ENCODE measurements around the gene HHIP. TPM values are rescaled to one million over a fixed set of nuclear protein-coding genes. Genes with fewer than 3 reads are reported as not detected.

Gene HHIP
- total RNA-seq, 1 donor from 2014 or later = 29.6 TPM

DNA sequence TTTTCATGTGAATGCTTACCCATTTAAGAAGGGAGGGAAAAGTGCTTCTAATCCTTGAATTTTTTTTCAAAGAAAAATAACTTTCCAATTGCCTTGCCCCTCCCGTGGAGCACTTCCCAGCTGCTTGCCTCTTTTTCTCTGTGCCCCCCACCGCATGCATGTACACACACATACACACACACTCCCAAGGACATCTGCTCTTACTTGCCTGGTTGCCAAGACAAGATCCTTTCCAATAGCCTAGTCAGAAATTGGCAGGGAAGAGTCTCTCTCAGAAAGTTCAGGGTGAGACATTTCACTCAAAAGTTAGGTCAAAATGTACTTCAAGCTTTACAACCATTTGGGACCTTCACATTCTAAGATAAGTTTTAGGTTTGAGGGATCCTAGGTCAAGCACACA is 10.9 kb downstream of the HHIP start:
- Mint-ChIP-seq H3K4me1 (ENCODE audit: unreplicated experiment) (no peaks in the 10 kb centered on the region), H3K4me3 (no peak overlapping the region), H3K9me3 (no peaks in the 10 kb centered on the region), H3K27me3 (no peaks in the 10 kb centered on the region), H3K27ac (no peak overlapping the region), H3K36me3 (peaks cover 3% of the 10 kb centered on the region)
- DNase-seq (ENCODE audit: extremely low spot score, unreplicated experiment) = no peak
- TF ChIP-seq, protein P1, sequence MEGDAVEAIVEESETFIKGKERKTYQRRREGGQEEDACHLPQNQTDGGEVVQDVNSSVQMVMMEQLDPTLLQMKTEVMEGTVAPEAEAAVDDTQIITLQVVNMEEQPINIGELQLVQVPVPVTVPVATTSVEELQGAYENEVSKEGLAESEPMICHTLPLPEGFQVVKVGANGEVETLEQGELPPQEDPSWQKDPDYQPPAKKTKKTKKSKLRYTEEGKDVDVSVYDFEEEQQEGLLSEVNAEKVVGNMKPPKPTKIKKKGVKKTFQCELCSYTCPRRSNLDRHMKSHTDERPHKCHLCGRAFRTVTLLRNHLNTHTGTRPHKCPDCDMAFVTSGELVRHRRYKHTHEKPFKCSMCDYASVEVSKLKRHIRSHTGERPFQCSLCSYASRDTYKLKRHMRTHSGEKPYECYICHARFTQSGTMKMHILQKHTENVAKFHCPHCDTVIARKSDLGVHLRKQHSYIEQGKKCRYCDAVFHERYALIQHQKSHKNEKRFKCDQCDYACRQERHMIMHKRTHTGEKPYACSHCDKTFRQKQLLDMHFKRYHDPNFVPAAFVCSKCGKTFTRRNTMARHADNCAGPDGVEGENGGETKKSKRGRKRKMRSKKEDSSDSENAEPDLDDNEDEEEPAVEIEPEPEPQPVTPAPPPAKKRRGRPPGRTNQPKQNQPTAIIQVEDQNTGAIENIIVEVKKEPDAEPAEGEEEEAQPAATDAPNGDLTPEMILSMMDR (conservative IDR thresholded peaks at IDR 0.05) = no peak

GRCh38 chr4:144658015-144658567 is 12.1 kb downstream of the HHIP start:
- no peak for DNase-seq (ENCODE audit: extremely low spot score, unreplicated experiment)
- H3K4me1 Mint-ChIP-seq (ENCODE audit: unreplicated experiment) = no peaks in the 10 kb centered on the region
- H3K36me3 Mint-ChIP-seq = peaks cover 3% of the 10 kb centered on the region
- H3K27me3 Mint-ChIP-seq = no peaks in the 10 kb centered on the region
- no peak overlapping the region for H3K27ac Mint-ChIP-seq
- H3K9me3 Mint-ChIP-seq = no peaks in the 10 kb centered on the region
- no peak overlapping the region for H3K4me3 Mint-ChIP-seq
- TF ChIP-seq, protein P1 (conservative IDR thresholded peaks at IDR 0.05) = no peak

DNA sequence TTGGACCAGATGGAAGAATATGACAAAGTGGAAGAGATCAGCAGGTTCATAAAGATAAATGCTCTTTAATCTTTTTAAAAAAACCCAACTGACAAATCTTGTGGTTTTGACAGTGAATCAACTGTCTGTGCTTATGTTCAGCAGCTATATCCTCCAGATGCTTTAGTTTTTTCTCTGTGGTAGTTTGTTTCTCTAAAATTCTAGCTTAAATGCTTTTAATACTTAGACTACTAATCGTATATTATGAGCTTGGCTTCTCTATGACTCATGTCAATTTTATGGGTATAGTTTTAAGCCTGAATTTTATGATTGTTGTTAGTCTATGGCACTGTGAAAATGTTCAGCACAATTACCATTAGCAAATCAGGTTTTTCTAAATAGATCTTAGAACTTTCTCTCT is 12.9 kb downstream of the HHIP start:
- Mint-ChIP-seq H3K36me3 (peaks cover 3% of the 10 kb centered on the region), H3K27me3 (no peaks in the 10 kb centered on the region), H3K4me1 (ENCODE audit: unreplicated experiment) (no peaks in the 10 kb centered on the region), H3K9me3 (no peaks in the 10 kb centered on the region), H3K4me3 (no peak overlapping the region), H3K27ac (no peak overlapping the region)
- TF ChIP-seq, protein P1 (conservative IDR thresholded peaks at IDR 0.05) = no peak
- no peak for DNase-seq (ENCODE audit: extremely low spot score, unreplicated experiment)

DNA sequence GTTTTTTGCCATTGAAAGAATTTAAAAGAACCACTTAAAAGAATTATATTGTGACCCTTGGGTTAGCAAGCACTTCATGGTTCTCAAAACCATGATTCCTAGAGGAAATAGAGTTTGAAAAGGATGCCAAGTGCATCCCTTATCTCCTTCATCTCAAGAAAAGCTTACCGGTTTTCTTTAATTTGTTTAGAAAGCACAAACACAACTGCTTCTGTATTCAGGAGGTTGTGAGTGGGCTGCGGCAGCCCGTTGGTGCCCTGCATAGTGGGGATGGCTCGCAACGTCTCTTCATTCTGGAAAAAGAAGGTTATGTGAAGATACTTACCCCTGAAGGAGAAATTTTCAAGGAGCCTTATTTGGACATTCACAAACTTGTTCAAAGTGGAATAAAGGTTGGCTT is 13.5 kb downstream of the HHIP start:
- no peak for DNase-seq (ENCODE audit: extremely low spot score, unreplicated experiment)
- Mint-ChIP-seq H3K4me3 (no peak overlapping the region), H3K27me3 (no peaks in the 10 kb centered on the region), H3K27ac (no peak overlapping the region), H3K9me3 (no peaks in the 10 kb centered on the region), H3K4me1 (ENCODE audit: unreplicated experiment) (no peaks in the 10 kb centered on the region), H3K36me3 (peaks cover 3% of the 10 kb centered on the region)
- TF ChIP-seq, protein P1 (conservative IDR thresholded peaks at IDR 0.05) = no peak

GRCh38 chr4:144663834-144664475 is 18.0 kb downstream of the HHIP start:
- no peaks in the 10 kb centered on the region for H3K27me3 Mint-ChIP-seq
- no peak overlapping the region for H3K27ac Mint-ChIP-seq
- TF ChIP-seq, protein P1 (conservative IDR thresholded peaks at IDR 0.05) = no peak
- no peak for DNase-seq (ENCODE audit: extremely low spot score, unreplicated experiment)
- H3K9me3 Mint-ChIP-seq = no peaks in the 10 kb centered on the region
- no peaks in the 10 kb centered on the region for H3K4me1 Mint-ChIP-seq (ENCODE audit: unreplicated experiment)
- H3K4me3 Mint-ChIP-seq = no peak overlapping the region
- no peaks in the 10 kb centered on the region for H3K36me3 Mint-ChIP-seq

Measured in type B pancreatic cell (in vitro differentiated cells).